Activated T-cell treated with anti-CD3 and anti-CD28 coated beads, Interleukin-2, amount 50 U/mL, for 4 hours (primary cell): Measurements from ENCODE around the gene NOVA2. TPM values are rescaled to one million over a fixed set of nuclear protein-coding genes. Genes with fewer than 3 reads are reported as not detected.

Experiments
- ATAC-seq, 2 donors: fragments of 200-7000 bp; cut with Tn5 transposase; one replicate each; pipeline ENCODE4 v1.10.0; 2021
- DNase-seq: peaks from one replicate; pipeline ENCODE4 v3.0.0-alpha.2; 2020
- H3K27me3 Mint-ChIP-seq: one replicate; pipeline ENCODE4 v1.8.0; 2021; ENCODE audit warnings: low read depth, mixed read lengths
- H3K36me3 Mint-ChIP-seq: one replicate; pipeline ENCODE4 v1.8.0; 2022; ENCODE audit warnings: mixed read lengths; ENCODE audit not compliant: insufficient read depth
- H3K4me1 Mint-ChIP-seq: one replicate; pipeline ENCODE4 v1.8.0; 2021; ENCODE audit warnings: low read depth, mixed read lengths
- H3K4me3 Mint-ChIP-seq: one replicate; pipeline ENCODE4 v1.8.0; 2021; ENCODE audit warnings: mild to moderate bottlenecking, moderate library complexity, mixed read lengths
- H3K9me3 Mint-ChIP-seq: one replicate; pipeline ENCODE4 v1.8.0; 2021; ENCODE audit warnings: mixed read lengths
- total RNA-seq, 3 donors: library from RNA; stranded (reverse); gene quantifications; one replicate each; pipeline ENCODE4 v1.2.1, GENCODE V29; 2021

NOVA2 gene
- total RNA-seq, 3 donors from 2014 or later, result not detected

GRCh38 chr19:45935267-45935666 is 38.4 kb downstream of the NOVA2 start:
- ATAC-seq (no peak), DNase-seq (no peak)
- no peaks in the 10 kb centered on the region for H3K36me3 Mint-ChIP-seq
- no peak overlapping the region for H3K4me3 Mint-ChIP-seq
- no peaks in the 10 kb centered on the region for H3K9me3 Mint-ChIP-seq
- peaks cover 59% of the 10 kb centered on the region for H3K27me3 Mint-ChIP-seq
- no peaks in the 10 kb centered on the region for H3K4me1 Mint-ChIP-seq

GRCh38 chr19:45934551-45935230 is 39.0 kb downstream of the NOVA2 start:
- H3K27me3 Mint-ChIP-seq, result peaks cover 57% of the 10 kb centered on the region
- DNase-seq (no peak), ATAC-seq (no peak)
- H3K9me3 Mint-ChIP-seq, result no peaks in the 10 kb centered on the region
- H3K4me3 Mint-ChIP-seq, result no peak overlapping the region
- no peaks in the 10 kb centered on the region for H3K36me3 Mint-ChIP-seq
- no peaks in the 10 kb centered on the region for H3K4me1 Mint-ChIP-seq

- Mint-ChIP-seq H3K4me1 (no peaks in the 10 kb centered on the region), H3K36me3 (no peaks in the 10 kb centered on the region), H3K4me3 (no peak overlapping the region), H3K27me3 (peaks cover 47% of the 10 kb centered on the region), H3K9me3 (no peaks in the 10 kb centered on the region)
- DNase-seq (no peak), ATAC-seq (no peak)
These were observed 39.9 kb downstream of the NOVA2 start for GRCh38 chr19:45933759-45934158.

GRCh38 chr19:45931055-45931454 is 42.6 kb downstream of the NOVA2 start:
- ATAC-seq (no peak), DNase-seq (no peak)
- H3K27me3 Mint-ChIP-seq, result peaks cover 32% of the 10 kb centered on the region
- H3K36me3 Mint-ChIP-seq, result no peaks in the 10 kb centered on the region
- H3K4me1 Mint-ChIP-seq, result peaks cover 9% of the 10 kb centered on the region
- no peaks in the 10 kb centered on the region for H3K9me3 Mint-ChIP-seq
- no peak overlapping the region for H3K4me3 Mint-ChIP-seq

- H3K9me3 Mint-ChIP-seq, result no peaks in the 10 kb centered on the region
- DNase-seq, result no peak
- no peak for ATAC-seq
- peaks cover 19% of the 10 kb centered on the region for H3K27me3 Mint-ChIP-seq
- no peak overlapping the region for H3K4me3 Mint-ChIP-seq
- H3K4me1 Mint-ChIP-seq, result peaks cover 9% of the 10 kb centered on the region
- H3K36me3 Mint-ChIP-seq, result no peaks in the 10 kb centered on the region
These were observed 44.4 kb downstream of the NOVA2 start for GRCh38 chr19:45929247-45929646.

GRCh38 chr19:45927565-45928261 is 46.0 kb downstream of the NOVA2 start:
- H3K9me3 Mint-ChIP-seq, result no peaks in the 10 kb centered on the region
- H3K4me1 Mint-ChIP-seq, result peaks cover 9% of the 10 kb centered on the region
- no peaks in the 10 kb centered on the region for H3K36me3 Mint-ChIP-seq
- DNase-seq (peak; percentile 82), ATAC-seq (peak; percentile 98 to 99)
- peaks cover 11% of the 10 kb centered on the region for H3K27me3 Mint-ChIP-seq
- H3K4me3 Mint-ChIP-seq, result no peak overlapping the region

- H3K4me1 Mint-ChIP-seq, result peaks cover 9% of the 10 kb centered on the region
These were observed 48.7 kb downstream of the NOVA2 start for GRCh38 chr19:45924891-45925447.

GRCh38 chr19:45922281-45922680 is 51.4 kb downstream of the NOVA2 start:
- H3K27me3 Mint-ChIP-seq, result peaks cover 17% of the 10 kb centered on the region
- peak; percentile 34 to 46 for ATAC-seq
- DNase-seq, result no peak
- no peaks in the 10 kb centered on the region for H3K36me3 Mint-ChIP-seq
- no peak overlapping the region for H3K4me3 Mint-ChIP-seq
- peaks cover 2% of the 10 kb centered on the region for H3K4me1 Mint-ChIP-seq
- H3K9me3 Mint-ChIP-seq, result no peaks in the 10 kb centered on the region

More at GRCh38 chr19:45924891-45925447, 48.7 kb downstream of the NOVA2 start:
- ATAC-seq (no peak), DNase-seq (no peak)
- no peak overlapping the region for H3K4me3 Mint-ChIP-seq
- H3K9me3 Mint-ChIP-seq, result no peaks in the 10 kb centered on the region
- H3K27me3 Mint-ChIP-seq, result peaks cover 3% of the 10 kb centered on the region
- H3K36me3 Mint-ChIP-seq, result no peaks in the 10 kb centered on the region

- H3K4me3 Mint-ChIP-seq, result no peak overlapping the region
- ATAC-seq (no peak), DNase-seq (no peak)
- H3K4me1 Mint-ChIP-seq, result no peaks in the 10 kb centered on the region
- peaks cover 20% of the 10 kb centered on the region for H3K27me3 Mint-ChIP-seq
- H3K36me3 Mint-ChIP-seq, result no peaks in the 10 kb centered on the region
- no peaks in the 10 kb centered on the region for H3K9me3 Mint-ChIP-seq
These were observed 53.2 kb downstream of the NOVA2 start for GRCh38 chr19:45920458-45920857.

- Mint-ChIP-seq H3K4me3 (no peak overlapping the region), H3K9me3 (no peaks in the 10 kb centered on the region), H3K4me1 (no peaks in the 10 kb centered on the region), H3K27me3 (peaks cover 22% of the 10 kb centered on the region), H3K36me3 (no peaks in the 10 kb centered on the region)
- no peak for DNase-seq
- ATAC-seq, result no peak
These were observed 54.0 kb downstream of the NOVA2 start for GRCh38 chr19:45919678-45920077.

GRCh38 chr19:45918721-45919120 is 54.9 kb downstream of the NOVA2 start:
- Mint-ChIP-seq H3K4me3 (no peak overlapping the region), H3K9me3 (no peaks in the 10 kb centered on the region), H3K4me1 (no peaks in the 10 kb centered on the region), H3K27me3 (peaks cover 23% of the 10 kb centered on the region), H3K36me3 (no peaks in the 10 kb centered on the region)
- ATAC-seq (no peak), DNase-seq (no peak)

- peak in 1 of 2 donors; percentile 35 for ATAC-seq
- Mint-ChIP-seq H3K4me3 (no peak overlapping the region), H3K36me3 (no peaks in the 10 kb centered on the region), H3K4me1 (no peaks in the 10 kb centered on the region), H3K9me3 (no peaks in the 10 kb centered on the region), H3K27me3 (peaks cover 28% of the 10 kb centered on the region)
- no peak for DNase-seq
These were observed 56.1 kb downstream of the NOVA2 start for GRCh38 chr19:45917421-45918091.

GRCh38 chr19:45913874-45914830 is 59.5 kb downstream of the NOVA2 start, which contains the start of gene NANOS2:
NANOS2 (minus strand) TSS chr19:45914778; CDS start chr19:45914693, 85 bp downstream.
- peaks cover 27% of the 10 kb centered on the region for H3K27me3 Mint-ChIP-seq
- no peak within 1 kb of the TSS for H3K4me3 Mint-ChIP-seq
- no peaks in the 10 kb centered on the region for H3K9me3 Mint-ChIP-seq
- no peaks in the 10 kb centered on the region for H3K4me1 Mint-ChIP-seq
- DNase-seq, result no peak
- no peak for ATAC-seq
- H3K36me3 Mint-ChIP-seq, result no peaks in the 10 kb centered on the region
